RPMI8226 (cell line): ENCODE measurements around the gene NUPR1.
A peak's percentile ranks its signal among the peaks of the same experiment; 100 is the strongest.
"Not testable (repeated sequence)": the region's sequence is repeated elsewhere in the genome, so short reads cannot be mapped to it uniquely, and the experiment has no call there.

ENCODE experiments used
- DNase-seq: peaks from one replicate; pipeline ENCODE4 v3.0.0-alpha.2; 2015

The NUPR1 gene

DNA sequence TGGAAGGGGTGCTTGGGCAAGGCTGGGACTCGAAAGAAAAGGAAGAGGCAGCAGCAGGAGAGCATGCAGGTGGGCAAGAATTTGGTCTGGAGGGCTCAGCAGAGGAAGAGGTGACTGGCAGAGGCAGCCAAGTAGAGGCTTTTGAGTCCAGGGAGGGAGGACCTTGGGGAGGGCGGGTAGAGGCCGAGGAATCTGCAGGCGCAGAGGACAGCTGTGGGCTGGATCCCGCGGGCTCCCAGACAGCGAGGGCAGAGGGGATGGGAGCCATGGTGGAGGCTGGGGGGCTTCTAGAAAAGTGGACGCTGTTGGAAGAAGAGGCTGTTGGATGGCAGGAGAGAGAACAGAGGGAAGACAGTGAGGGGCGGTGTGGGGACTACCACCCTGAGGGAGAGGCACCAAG lies 41.4 kb downstream of the NUPR1 start:
- DNase-seq, result no peak

DNA sequence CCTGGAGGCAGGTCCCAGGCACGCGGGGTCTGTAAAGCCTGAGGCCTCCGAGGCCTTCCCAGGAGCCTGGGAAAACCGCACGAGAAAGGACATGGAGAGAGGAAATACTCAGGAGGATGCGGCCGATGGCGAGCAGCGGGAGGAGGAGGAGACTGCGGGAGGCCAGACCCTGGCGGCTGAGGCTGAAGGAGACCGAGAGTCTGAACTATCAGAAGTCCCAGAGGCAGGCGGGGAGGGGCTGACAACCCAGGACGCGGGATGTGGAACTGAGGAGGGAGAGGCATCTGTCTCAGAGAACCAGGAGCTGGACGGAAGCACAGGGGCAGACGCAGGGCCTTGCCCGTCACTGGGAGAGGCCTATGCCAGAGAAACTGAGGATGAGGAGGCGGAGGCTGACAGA lies 41.9 kb downstream of the NUPR1 start:
- DNase-seq, result no peak

DNA sequence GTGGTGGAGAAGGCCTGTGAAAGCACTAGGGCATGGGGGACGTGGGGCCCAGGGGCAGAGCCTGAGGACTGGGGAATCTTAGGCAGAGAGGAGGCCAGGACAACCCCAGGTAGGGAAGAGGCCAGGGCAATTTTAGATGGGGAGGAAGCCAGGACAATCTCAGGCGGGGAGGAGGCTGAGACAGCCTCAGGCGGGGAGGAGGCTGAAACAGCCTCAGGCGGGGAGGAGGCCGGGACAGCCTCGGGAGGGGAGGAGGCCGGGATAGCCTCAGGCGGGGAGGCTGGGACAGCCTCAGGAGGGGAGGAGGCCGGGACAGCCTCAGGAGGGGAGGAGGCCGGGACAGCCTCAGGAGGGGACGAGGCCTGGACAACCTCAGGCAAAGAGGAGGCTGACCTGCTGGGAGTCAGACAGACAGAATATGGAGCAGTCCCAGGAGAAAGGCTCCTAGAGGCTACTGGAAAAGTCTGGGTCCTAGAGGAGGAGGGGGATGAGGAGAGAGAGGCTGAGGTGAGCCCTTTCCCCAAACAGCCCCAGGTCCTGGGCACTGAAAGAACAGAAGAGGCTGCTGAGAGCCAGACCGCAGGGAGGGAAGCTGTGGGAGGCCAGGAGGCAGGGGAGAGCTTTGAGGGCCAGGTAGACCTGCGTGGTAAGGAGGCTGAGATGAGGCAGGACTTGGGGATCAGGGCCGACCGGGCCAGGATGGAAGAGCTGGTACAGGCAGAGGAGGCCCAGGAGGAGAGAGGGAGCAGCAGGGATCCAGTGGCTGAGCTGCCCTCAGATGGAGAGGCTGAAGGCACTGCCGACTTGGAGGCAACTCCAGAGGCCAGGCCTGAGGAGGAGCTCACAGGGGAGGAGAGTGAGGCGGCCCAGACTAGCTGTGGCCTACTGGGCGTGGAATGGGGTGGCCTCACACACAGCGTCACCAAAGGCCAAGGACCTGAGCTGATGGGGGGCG lies 42.7 kb downstream of the NUPR1 start:
- DNase-seq, result no peak

DNA sequence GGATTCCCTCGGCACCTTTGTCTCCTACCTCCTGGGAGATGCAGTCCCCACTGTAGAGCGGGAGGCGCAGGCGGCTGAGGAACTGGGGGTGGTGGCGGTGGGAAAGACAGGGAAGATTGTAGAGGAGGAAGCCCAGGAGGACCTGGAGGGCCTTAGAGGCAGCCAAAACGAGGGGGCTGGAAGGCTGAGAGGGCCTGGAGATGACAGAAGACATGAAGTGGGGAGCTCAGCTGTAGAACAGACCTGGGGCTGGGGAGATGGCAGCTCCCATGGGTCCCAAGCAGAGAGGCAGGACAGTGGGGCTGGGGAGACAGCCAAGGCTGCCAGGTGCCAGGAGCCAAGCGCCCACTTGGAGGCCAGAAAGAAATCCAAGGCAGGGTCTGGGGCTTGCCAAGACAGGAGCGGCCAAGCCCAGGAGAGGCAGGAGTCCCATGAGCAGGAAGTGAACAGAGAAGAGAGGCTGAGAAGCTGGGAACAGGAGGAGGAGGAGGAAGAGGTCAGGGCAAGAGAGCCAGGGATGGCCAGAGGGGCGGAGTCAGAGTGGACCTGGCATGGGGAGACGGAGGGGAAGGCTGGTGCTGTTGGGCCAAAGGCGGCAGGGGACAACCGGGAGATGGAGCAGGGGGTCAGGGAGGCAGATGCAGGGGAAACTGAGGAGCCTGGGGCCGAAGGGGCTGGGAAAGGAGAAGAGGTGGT lies 43.5 kb downstream of the NUPR1 start:
- DNase-seq, result no peak

DNA sequence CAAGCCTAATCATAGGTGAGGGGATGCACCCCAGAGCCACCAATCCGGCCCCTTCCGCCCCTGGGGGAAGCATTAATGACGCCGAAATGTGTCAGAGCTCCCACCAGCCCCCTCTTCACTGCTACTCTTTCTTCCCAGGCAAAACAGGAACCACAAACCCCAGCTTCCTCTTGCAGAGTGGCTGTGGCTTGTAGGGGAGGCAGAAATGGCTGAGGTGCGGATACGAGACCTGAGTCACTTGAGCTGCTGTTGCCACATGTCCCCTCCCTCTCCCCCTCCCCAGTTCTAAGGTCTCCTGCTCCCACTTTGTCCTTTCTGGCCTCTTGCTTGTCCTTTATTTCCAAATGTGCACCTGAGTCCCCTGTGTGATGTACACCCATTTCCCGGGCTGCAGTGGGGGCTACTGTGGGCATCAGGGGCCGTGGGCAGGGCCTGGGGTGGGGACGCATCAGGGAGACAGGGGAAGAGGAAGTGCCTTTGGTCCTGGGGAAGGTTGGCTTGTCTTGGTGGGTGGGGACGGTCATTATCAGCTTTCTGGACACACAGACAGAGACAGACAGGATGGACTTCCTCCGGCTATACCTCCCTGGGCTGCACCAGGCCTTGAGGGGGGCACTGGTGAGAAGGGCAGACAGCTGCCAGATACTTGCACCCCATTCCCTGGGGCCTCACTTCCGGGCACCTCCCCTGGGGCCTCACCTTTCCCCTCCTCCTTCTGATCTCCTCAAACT lies 44.5 kb downstream of the NUPR1 start, which contains the start of gene APOBR:
Gene APOBR (plus strand): TSS at position 523 of the 731 bp plus-strand sequence. CDS start 39 bp downstream, at position 562.
- peak; percentile 46 for DNase-seq

DNA sequence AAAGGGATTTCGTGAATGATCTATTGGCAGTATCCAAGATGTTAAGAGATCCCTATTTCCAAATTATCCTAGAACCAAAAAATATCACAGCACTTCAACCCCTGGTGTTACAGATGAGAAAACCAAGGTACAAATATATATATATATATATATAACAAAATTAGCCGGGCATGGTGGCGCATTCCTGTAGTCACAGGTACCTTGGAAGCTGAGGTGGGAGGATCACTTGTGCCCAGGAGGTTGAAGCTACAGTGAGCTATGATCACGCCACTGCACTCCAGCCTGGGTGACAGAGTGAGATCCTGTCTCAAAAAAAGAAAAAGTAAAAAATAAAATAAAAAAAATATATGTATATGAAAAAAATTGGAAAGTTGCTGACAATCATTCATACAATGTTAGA lies 46.3 kb downstream of the NUPR1 start:
- DNase-seq, result no peak

DNA sequence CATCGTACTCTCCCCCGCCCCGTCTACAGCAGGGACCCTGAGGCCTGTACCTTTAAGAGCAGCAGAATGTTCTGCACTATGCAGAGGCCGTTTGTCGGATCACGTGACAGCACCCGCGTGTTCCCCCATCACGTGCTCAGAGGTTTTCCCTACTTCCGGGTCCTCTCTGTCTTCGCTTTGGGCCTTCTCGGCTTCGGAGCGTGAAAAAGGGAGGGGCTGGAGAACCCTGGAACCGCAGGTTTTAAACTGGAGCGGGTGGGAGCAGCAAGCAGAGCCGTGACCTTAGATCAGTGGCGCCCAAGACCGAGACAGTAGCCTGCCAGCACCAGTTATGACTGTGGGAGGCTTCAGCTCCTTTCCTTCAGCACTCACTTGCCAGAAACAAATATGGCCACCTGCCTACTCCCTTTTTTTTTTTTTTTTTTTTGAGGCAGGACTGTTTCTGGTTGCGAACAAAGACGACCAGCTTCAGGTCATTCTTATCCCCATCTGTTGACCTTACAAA lies 46.8 kb downstream of the NUPR1 start, which contains the start of gene CLN3:
Gene CLN3 (minus strand): TSS at position 105 of the 505 bp plus-strand sequence. CDS start 315 bp downstream, outside the sequence.
- peak; percentile 97 for DNase-seq

DNA sequence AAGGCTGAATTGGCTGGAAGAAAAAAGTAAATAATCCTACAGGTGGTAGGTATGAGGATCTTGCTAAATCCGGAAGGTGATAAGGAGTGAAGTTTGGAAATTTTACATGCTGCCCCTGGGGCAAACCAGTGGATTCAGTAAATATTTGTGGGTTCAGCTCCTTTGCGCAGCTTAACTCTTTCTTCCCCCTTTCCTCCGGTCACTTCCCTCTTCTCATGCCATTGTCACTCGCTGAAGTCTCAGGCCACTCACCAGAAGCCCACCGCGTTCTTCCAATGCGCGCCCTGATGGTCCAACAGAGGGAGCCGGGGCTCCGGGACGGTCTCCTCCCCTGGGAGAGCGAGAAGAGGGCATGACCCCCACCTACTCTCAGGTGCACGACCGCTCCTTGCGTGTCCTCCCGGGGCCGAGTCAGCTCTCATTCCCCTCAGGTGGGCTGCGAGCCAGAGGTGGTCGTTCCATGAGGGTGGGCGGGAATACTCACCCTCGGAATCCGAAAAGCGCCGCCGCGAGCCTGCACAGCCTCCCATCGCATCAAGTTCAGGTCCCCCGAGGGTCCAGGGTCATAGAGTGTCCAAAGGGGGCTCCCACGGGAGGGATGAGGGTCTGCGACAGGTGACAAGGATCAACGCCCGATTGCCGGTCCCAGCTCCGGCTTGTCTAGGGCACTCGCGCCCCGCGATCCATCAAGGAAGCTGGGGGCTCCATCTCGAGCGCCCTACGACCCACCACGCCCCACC lies 47.4 kb downstream of the NUPR1 start:
- peak; percentile 50 for DNase-seq

DNA sequence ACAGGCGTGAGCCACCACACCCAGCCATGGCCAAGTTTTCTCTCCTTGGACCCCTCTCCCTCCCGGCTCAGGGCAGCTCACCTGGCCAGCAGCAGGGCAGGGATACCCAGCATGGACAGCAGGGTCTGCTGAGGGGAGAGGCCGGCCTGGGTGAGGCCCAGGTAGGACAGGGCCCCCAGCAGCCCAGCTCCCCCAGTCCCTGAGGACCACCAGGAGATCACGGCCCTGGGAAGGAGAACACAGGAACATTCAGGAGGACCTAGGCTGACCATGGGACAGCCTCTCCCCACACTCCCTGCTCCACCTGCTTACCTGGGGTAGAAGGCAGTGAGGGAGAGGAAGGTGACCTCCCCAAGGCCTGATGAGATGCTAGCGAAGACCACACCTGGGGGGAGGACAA lies 52.5 kb downstream of the NUPR1 start:
- DNase-seq, result no peak

DNA sequence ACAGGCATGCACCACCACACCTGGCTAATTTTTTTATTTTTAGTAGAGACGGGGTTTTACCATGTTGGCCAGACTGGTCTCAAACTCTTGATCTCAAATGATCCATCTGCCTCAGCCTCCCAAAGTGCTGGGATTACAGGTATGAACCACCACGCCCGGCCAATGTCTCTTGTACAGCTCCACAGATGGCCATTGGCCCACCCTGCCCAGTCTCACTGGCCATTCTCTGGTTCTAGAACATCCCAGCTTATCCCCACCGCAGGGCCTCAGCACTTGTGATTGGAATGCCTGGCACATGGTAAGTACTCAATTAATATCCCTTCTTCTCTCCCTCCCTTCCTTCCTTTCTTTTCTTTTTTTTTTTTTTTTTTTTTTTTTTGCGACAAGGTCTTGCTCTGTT lies 55.4 kb downstream of the NUPR1 start:
- not testable (repeated sequence) for DNase-seq
